C1 segment of cervical spinal cord (tissue), 14 donors: ENCODE measurements around the gene JKAMP.

Source experiments
- DNase-seq, 14 donors: peaks; one replicate each; lab custom pipeline; 2025; lab: John Stamatoyannopoulos, UW

JKAMP gene

DNA sequence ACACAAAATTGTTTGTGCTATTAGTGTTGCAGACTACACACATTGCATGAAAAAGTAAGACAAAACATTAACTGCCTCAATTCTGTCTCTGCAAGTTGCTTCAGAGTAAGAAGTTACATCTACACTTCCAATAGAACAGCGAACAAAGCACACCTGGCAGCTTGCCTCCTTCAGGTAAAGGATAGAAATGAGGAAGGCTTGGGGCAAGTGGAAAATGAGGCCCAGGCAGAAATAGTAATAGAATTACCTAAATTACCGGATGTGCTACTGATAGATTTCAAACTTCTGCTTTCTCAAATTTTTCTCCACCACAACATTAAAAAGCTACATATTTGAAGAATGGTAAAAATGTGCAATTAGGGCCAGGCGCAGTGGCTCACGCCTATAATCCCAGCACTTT lies 54.6 kb downstream of the JKAMP start:
- peak in 1 of 14 donors; percentile 18 for DNase-seq

- peak in 1 of 14 donors; percentile 5 for DNase-seq
These were observed 56.5 kb downstream of the JKAMP start for GRCh38 chr14:59540852-59541251.

- DNase-seq, result no peak
These were observed 57.4 kb downstream of the JKAMP start for GRCh38 chr14:59541731-59542130.

DNA sequence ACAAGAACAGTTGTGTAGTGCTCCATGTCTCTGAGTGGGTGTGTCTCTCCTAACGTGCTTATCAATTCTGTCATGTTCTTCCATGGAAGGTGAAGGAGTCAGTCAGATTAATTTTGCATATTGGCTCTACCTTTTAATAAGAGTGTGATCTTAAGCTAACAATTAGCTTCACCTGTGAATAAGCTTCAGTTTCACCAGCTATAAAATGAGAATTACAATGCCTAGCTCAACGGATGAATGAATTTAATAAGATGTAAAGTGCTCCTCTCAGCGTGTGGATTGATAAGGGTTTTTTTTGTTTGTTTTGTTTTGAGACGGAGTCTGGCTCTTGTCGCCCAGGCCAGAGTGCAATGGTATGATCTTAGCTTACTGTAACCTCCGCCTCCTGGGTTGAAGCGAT lies 59.6 kb downstream of the JKAMP start:
- DNase-seq, result no peak

DNA sequence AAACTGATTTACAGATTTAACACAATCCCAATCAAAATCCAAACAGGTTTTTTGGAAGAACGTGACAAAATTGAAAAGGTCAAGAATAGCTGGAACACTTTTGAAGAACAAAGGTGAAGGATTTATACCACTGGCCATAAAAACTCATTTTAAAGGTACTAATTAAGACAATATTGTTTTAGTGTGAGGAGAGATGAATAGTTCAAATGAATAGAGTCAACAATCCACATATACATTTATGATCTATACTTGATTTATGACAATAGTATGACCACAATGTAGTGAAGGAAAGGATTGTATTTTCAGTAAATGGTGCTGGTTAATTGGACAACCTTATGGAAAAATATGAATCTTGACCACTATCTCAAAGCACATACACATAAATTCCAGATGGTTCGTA lies 63.0 kb downstream of the JKAMP start:
- DNase-seq, result no peak
